ENCODE data around the gene FDX2. TPM values are rescaled to one million over a fixed set of nuclear protein-coding genes. Genes with fewer than 3 reads are reported as not detected.

The FDX2 gene
- total and polyA plus RNA-seq, 2 donors (not counting 3 experiments of a cell fraction or from before 2014, with no cell fraction given), result 20.5 to 59.8 TPM

DNA sequence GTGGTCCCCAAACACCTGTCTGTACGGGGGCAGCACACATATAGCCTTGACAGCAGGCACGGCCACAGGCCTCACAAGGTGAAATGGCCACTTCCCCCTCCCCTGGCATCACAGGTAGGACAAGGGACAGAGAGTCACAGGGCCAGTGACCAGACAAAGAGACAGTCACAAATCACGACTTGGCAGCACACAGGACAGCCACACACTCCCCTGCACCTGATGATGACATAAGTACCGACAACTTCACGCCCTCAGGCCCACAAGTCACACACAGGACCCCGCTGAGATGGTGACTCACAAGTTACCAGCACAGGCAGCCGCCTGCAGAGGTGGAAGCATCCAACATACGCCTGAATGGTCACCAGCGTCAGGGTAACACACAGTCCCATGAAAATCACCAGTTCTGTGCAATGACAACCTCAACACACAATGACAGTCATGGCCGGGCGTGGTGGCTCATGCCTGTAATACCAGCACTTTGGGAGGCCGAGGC lies 48.0 kb upstream of the FDX2 start:
- dilution Hi-C loops (cut with MboI; ENCODE audit: extremely low pct_ligation_motif_present, low sequenced_read_pairs) (no loop called here), intact Hi-C loops (cut with micrococcal nuclease) (no loop called here)
- H3K27ac ChIP-seq (ENCODE audit: insufficient read depth, low read depth, low read length), result no peak overlapping the region
- H4K20me1 ChIP-seq (replicated peaks; ENCODE audit: control insufficient read depth, extremely low read depth, insufficient read depth, low read length), result no peaks in the 10 kb centered on the region
- ChIA-PET POLR2A (no interaction called here), CTCF (no interaction called here)
- H3K27me3 ChIP-seq (ENCODE audit: control insufficient read depth in 2 of 2, insufficient read depth in 2 of 2, low read length in 2 of 2), result no peaks in the 10 kb centered on the region
- no peaks in the 10 kb centered on the region for H3K4me1 ChIP-seq (ENCODE audit: control insufficient read depth, extremely low read depth, insufficient read depth, low read length)
- no peak overlapping the region for H3K4me2 ChIP-seq (ENCODE audit: insufficient read depth, low read length)
- TF ChIP-seq FOS (IDR thresholded peaks at IDR 0.05; ENCODE audit: borderline replicate concordance, insufficient read depth, low read length) (no peak), MYC (IDR thresholded peaks at IDR 0.05; ENCODE audit: low read depth, low read length) (no peak), GATA2 (IDR thresholded peaks at IDR 0.05; ENCODE audit: insufficient read depth, insufficient read length, low read depth, low read length) (no peak), POLR2A (IDR thresholded peaks at IDR 0.05; ENCODE audit: low read depth, low read length) (no peak), EZH2 (IDR thresholded peaks at IDR 0.05; ENCODE audit: borderline replicate concordance, low read depth, low read length, severe bottlenecking) (no peak)
- TF ChIP-seq, protein P1, sequence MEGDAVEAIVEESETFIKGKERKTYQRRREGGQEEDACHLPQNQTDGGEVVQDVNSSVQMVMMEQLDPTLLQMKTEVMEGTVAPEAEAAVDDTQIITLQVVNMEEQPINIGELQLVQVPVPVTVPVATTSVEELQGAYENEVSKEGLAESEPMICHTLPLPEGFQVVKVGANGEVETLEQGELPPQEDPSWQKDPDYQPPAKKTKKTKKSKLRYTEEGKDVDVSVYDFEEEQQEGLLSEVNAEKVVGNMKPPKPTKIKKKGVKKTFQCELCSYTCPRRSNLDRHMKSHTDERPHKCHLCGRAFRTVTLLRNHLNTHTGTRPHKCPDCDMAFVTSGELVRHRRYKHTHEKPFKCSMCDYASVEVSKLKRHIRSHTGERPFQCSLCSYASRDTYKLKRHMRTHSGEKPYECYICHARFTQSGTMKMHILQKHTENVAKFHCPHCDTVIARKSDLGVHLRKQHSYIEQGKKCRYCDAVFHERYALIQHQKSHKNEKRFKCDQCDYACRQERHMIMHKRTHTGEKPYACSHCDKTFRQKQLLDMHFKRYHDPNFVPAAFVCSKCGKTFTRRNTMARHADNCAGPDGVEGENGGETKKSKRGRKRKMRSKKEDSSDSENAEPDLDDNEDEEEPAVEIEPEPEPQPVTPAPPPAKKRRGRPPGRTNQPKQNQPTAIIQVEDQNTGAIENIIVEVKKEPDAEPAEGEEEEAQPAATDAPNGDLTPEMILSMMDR (IDR thresholded peaks at IDR 0.05; ENCODE audit: extremely low read depth in 1 of 2, insufficient read depth in 1 of 2, low read depth in 1 of 2, low read length in 2 of 2), result no peak
- TF ChIP-seq, protein P2, sequence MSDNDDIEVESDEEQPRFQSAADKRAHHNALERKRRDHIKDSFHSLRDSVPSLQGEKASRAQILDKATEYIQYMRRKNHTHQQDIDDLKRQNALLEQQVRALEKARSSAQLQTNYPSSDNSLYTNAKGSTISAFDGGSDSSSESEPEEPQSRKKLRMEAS (IDR thresholded peaks at IDR 0.05; ENCODE audit: insufficient read depth, insufficient read length), result no peak
- H3K36me3 ChIP-seq (ENCODE audit: control insufficient read depth in 2 of 2, extremely low read depth in 1 of 2, insufficient read depth in 2 of 2, low read length in 2 of 2), result peaks cover 6 to 50% of the 10 kb centered on the region in 2 experiments
- no peak overlapping the region for H3K4me3 ChIP-seq (replicated peaks in 1 of 3; ENCODE audit: insufficient read depth in 1 of 3, low read depth in 1 of 3, low read length in 3 of 3)
- no peaks in the 10 kb centered on the region for H3K79me2 ChIP-seq (ENCODE audit: control insufficient read depth, insufficient read depth, low read length)
- H3K9ac ChIP-seq (replicated peaks; ENCODE audit: extremely low read depth, insufficient read depth, low read length), result no peak overlapping the region
- FAIRE-seq (no peak), DNase-seq (ENCODE audit: low read depth, low spot score) (no peak)
- BruUV-seq (replicated peaks), result no TSS peak
- H3K9me3 ChIP-seq (replicated peaks; ENCODE audit: control insufficient read depth, insufficient read depth, low read length), result no peaks in the 10 kb centered on the region
- H3K9me1 ChIP-seq (replicated peaks; ENCODE audit: control insufficient read depth, extremely low read depth, insufficient read depth, low read length), result no peaks in the 10 kb centered on the region
- H2AFZ ChIP-seq (ENCODE audit: low read depth, low read length), result no peak overlapping the region
